Activated CD4-positive, alpha-beta T cell treated with anti-CD3 and anti-CD28 coated beads, Interleukin-2, amount 50 U/mL, for 24 hours (primary cell): Measurements from ENCODE around the gene RTKN.
"Not testable (repeated sequence)": the region's sequence is repeated elsewhere in the genome, so short reads cannot be mapped to it uniquely, and the experiment has no call there.

Source experiments
- DNase-seq, 2 donors: peaks; one replicate each; pipeline ENCODE4 v3.0.0-alpha.2; 2020; ENCODE audit warnings: low read depth in 1 of 2, low spot score in 1 of 2

The RTKN gene, protein sequence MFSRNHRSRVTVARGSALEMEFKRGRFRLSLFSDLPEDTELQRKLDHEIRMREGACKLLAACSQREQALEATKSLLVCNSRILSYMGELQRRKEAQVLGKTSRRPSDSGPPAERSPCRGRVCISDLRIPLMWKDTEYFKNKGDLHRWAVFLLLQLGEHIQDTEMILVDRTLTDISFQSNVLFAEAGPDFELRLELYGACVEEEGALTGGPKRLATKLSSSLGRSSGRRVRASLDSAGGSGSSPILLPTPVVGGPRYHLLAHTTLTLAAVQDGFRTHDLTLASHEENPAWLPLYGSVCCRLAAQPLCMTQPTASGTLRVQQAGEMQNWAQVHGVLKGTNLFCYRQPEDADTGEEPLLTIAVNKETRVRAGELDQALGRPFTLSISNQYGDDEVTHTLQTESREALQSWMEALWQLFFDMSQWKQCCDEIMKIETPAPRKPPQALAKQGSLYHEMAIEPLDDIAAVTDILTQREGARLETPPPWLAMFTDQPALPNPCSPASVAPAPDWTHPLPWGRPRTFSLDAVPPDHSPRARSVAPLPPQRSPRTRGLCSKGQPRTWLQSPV

DNA sequence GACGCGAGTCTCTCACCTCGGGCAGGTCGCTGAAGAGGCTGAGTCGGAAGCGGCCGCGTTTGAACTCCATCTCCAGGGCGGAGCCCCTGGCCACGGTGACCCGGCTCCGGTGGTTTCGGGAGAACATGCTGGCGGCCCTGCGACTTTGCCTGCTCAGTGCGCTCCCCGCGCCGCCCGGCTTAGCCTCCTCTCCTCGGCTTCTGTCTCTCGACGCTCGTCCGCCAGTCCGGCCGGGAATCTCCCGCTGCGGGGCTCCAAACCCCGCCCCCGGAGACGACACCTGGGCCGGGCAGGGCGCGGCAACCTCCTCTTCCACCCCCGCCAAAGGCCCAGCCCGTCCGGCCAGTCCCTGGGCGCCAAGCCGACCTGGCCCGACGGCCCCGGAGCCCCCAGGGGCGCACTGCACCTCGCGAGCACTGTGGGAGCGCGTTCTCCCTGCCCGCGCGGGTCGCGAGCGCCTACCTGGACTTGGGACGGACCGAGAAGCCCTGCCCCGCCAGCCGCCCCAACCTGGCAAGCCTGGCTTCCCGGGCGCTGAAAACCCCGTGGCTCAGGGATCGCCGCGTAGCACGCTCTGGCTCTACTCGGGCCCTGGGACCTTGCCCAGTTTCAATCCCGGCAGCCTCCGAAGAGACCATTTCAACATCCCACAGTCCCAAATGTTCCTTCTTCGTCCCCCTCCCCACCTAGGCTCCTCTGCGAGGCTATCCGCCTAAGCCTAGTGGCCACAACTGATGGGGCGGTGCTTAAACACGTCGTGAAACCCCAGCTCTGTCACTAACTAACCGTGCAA lies at the start of gene RTKN:
Gene RTKN, minus strand, starts transcription at position 248 of the 793 bp plus-strand sequence. Its CDS starts 121 bp downstream, at position 127.
- no peak for DNase-seq

DNA sequence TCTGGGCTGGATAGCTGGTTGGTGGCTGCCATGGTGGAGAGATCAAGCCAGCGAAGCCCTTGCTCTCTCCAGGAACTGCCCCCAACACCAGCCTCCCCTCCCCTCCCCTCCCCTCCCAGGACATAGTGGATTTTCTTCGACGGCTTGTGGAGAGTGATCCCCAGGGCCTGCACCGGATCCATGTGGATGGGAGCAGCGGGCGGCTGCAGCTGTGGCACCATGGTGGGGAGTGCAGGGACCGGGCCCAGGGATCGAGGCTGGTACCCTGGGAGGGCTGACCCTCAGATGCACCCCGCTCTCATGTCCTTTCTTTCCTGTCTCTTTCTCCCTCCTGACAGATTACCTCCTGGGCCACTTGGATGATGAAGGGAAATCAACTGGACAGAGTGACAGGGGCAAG lies 48.2 kb upstream of the RTKN start:
- DNase-seq = no peak

DNA sequence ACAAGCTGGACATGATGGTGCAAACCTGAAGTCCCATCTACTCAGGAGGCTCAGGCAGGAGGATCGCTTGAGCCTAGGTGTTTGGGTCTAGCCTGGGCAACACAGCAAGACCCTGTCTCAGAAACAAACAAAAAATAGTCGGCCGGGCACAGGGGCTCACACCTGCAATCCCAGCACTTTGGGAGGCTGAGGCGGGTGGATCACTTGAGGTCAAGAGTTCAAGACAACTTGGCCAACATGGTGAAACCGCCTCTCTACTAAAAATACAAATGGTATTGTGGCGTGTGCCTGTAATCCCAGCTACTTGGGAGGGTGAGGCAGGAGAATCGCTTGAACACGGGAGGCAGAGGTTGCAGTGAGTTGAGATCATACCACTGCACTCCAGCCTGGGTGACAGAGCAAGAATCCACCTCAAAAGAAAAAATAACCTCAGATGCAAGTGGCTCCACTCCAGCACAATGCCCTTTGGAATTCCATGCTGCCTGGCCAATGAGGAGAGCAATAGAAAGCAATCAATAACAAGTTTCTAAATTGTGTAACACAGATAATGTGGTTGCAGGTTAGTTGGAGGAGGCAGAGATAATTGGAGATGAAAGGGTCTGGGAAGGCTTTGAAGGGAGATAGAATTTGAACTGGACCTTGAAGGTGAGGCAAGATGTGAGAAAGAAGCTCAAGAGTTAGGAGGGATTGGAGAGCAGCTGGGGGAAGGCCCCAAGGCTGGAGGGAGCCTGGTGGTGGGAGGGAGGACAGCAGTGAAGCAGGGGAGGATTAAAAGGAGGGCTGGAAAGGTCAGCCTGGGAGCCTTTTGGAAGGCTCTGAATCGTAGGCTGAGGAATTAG lies 47.1 kb upstream of the RTKN start:
- DNase-seq = no peak

DNA sequence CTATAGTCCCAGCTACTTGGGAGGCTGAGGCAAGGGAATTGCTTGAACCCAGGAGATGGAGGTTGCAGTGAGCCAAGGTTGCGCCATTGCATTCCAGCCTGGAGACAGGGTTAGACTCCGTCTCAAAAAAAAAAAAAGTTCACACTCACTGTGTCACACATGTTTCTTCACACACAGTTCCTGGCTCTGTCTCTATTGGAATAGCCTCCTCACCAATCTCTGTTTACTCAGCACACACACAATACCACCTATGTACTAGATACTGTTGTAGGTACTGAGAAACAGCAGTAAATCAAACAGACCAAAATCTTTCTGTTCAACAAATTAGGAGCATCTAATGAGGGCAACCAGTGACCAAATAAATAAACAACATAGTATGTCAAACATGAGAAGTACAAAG lies 44.4 kb upstream of the RTKN start:
- DNase-seq = no peak

DNA sequence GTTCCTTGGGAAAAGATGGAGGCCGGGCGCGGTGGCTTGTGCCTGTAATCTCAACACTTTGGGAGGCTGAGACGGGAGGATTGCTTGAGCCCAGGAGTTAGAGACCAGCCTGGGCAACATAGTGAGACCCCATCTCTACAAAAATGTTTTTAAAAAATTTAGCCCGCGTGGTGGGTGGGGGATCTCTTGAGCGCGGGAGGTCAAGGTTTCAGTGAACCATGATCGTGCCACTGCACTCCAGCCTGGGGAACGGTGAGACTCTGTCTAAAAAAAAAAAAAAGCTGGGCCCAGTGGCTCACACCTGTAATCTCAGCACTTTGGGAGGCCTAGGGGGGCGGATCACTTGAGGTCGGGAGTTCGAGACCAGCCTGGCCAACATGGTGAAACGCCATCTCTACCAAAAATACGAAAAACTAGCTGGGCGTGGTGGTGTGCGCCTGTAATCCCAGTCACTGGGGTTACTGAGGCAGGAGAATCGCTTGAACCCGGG lies 42.0 kb upstream of the RTKN start:
- not testable (repeated sequence) for DNase-seq

DNA sequence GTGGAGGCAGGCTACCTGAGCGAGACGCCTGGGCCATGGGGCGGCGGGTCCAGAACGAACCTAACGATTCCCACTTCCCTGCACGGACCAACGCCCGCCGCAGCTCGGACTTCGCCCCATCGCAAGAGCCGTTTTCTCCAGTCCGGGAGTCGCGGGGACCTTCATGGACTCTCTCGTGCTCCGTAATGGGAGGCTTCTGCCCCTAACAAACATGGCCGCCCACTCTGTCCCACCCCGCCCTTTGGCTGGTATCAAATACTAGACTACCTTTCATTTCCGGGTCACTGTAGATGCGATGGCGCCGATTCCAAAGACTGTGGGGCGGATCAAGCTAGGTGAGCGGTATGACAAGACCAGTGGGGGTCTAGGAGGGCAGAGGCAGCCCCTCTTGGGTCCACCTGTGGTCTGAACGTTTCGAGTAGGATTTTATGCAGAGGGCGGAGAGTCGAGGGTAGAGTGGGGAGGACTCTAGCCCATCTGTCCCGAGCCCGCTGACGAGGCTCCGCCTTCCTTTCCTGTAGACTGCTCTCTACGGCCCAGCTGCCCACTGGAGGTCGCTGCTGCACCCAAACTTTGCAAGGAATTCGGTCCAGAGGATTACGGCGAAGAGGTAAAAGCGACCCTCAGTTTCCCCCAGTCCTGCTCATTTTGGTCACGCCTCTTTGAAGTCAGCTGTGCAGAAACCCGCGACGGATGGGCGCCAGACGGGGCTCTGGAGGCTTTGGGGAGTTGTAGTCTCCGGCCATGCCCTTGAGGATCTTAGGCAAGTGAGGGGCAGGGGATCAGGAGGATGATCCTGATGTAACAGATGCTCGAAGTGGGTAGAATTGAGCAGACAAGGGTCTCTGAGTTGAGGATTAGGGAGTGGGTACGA lies 41.3 kb upstream of the RTKN start, which contains the start of the genes CCDC142 and TTC31:
Gene CCDC142, minus strand, starts transcription at position 198 of the 874 bp plus-strand sequence. Its CDS starts 161 bp downstream, at position 37.
Gene TTC31, plus strand, starts transcription at position 281 of the 874 bp plus-strand sequence. Its CDS starts 15 bp downstream, at position 296.
- peak; percentile 81 to 94 for DNase-seq

DNA sequence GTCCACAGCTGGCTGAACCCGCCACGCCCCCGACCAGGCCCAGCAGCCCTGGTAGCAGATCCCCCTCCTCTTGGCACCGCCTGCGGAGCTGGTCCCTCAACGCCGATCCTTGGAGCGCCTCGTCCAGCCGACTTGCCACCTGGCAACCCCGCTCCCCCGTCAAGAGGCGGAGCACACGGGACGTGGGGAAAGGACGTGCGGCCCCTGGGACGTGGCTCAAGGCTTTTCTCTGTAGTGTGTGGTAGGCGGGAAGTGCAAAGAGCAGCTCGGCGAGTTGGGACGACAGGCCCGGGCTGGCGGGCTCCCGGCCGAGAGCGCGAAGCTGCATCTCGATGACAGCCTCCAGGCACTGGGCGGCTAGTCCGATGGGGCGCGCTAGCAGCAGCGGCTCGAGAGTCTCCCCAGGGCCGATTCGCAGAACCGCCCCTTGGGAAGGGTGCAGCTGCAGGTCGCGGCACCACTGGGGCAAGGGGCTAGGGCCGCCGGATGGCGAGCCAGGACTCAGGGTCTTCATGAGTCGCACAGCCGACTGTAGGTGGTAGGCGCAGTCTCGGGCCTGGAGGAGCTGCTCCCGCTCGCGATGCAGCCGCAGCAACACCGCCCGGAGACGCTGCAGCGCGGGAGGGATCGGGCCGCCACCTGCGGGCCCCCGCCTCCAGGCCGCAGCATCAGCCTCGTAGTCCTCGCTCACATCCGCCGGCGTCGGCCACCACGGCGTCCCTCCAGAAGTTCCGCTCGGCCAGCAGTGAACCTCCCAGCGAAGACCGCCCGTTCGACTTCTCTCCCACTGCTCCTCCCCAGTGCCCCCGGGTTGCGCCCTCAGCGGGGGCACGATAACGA lies 40.4 kb upstream of the RTKN start:
- no peak for DNase-seq

DNA sequence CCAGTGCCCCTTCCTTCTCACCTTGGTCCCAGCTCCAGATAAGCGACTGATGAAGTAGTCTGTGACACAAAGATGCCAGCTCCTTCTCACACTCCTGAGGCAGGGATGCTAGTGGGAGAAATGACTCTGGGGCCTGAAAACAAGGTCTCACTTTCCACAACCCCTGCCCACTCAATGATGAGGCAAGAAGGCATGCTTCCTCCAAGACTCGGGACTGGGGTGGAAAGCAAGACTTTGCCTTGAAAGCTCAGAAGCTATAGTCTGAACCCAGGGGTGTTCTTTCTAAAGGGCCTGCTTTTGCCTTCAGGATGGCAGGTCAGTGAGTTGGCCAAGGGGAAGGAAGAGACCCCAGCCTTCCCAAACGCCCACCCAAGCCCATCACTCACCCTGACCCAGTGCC lies 39.7 kb upstream of the RTKN start:
- DNase-seq = no peak

DNA sequence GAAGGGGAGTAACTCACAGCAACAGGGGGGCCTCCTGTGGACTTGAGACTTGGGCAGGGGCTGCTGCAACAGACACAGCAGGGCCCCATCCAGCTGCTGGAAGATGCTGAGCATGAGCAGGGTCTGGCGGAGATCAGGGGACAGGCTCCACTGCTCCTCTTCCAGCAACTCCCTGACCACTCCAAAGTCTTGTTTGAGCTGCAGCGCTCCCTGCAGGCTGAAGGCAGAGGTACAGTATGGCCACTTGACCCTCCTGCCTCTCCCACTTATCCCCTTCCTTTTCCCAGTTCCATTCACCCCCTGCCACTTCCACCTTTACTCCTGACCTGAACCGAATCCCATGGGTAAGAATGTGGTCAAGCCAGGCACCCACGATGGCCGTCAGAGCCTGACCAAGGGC lies 33.2 kb upstream of the RTKN start:
- DNase-seq = no peak

DNA sequence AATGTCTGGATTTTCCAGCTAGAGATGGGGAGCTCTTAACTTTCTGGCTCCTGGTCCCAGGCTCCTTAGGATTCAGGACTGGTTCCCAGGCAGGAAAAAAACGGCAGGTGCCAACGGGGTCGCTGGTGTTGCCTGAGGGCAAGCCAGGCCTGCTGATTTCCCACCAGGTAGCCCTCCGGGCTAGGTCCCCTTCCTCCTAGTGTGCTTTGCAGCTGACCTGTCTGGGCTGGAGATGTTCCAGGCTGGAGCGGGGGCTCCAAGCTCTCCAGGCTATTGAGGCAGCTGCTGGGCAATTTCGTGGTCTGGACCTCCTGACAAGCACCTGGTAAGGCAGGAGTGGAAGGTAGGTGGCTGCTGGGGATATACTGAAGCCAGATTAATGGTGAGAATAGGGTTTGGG lies 32.7 kb upstream of the RTKN start:
- no peak for DNase-seq

DNA sequence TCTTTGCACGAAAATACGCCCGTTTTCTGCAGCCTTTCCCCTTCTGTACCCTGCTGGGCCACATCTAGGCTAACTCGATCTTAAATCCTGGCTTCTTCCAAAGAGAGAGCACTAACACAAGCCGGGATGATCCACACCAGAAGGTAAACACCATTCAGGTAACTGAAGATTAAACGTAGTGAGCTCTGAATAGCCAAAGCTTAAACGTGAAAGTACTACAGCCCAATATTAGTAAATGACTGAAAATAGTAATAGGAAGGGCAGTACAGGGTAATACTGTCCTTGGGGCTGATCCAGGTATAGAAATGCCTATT lies 31.2 kb upstream of the RTKN start:
- no peak for DNase-seq

DNA sequence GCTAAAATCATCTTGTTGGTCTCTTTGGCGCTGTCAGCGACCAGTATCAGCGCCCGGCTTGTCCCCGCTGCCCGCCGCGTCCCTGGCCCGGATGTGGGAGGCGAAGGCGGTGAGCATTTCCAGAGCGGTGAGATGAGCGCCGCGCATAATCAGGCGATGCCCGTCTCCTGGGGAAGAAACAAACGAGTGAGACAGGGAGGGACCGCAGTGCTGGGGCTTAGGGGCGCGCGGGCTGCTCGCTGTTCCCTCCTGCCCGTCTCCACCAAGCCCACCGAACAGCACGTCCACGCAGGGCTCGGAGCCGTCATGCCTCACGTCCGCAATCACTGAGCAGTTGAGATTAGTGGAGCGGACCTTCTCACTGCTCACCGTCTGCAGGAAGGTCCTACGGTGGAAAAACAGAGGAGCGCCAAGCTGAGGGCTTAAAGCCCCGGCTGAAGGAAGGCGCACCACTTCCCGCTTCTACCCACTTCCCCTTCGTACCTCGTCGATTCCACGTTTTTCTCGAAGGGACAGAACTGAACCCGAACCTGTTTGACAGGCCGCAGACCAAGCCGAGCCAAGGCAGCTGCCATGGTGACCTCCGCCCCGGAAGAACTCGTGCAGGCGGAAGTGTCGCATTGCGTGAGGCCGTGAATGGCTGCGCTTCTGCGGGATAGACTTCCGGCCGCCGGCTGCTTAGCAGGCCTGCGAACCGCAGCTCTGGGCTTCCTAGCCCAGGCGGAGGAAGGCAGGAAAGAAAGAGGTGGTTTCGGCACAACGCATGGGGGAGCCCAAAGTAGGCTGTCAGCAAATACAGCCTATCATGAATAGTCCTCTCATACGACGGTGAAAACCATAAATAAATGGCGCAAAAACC lies 30.6 kb upstream of the RTKN start, which contains the start of gene MRPL53:
Gene MRPL53, minus strand, starts transcription at position 595 of the 859 bp plus-strand sequence. Its CDS starts 20 bp downstream, at position 575.
- DNase-seq = peak; percentile 94 to 96

DNA sequence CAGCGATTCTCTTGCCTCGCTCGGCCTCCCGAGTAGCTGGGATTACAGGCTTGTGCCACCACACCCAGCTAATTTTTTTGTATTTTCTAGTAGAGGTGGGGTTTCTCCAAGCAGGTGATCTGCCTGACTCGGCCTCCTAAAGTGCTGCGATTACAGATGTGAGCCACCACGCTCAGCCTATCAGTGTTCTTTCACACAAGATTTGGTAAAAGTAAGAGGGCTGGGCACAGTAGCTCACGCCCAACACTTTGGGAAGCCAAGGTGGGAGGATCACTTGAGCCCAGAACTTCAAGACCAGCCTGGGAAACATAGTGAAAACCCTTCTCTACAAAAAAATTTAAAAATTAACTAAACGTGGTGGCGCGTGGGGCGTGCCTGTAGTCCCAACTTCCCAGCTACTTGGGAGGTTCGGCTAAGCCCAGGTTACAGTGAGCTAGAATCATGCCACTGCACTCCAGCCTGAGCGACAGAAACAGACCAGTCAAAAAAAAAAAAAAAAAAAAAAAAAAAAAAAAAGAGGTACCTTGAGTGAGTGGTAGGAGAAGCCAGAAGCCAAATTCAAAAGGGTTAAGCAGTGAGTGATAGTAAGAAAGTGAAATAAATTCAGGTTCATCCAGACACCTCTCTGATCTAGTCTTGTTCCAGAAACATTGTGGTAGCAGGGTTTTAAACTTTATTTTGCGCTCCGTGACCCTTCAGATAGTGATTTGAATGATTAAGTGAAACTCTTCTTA lies 29.8 kb upstream of the RTKN start:
- no peak for DNase-seq

DNA sequence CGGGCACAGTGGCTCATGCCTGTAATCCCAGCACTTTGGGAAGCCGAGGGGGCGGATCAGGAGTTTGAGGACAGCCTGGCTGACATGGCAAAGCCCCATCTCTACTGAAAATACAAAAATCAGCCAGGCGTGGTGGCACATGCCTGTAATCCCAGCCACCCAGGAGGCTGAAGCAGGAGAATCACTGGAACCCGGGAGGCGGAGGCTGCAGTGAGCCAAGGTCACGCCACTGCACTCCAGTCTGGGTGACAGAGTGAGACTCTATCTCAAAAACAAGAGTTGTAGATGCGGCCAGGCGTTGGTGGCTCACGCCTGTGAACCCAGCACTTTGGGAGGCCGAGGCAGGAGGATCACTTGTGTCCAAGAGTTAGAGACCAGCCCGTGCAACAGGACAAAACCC lies 29.0 kb upstream of the RTKN start:
- not testable (repeated sequence) for DNase-seq

DNA sequence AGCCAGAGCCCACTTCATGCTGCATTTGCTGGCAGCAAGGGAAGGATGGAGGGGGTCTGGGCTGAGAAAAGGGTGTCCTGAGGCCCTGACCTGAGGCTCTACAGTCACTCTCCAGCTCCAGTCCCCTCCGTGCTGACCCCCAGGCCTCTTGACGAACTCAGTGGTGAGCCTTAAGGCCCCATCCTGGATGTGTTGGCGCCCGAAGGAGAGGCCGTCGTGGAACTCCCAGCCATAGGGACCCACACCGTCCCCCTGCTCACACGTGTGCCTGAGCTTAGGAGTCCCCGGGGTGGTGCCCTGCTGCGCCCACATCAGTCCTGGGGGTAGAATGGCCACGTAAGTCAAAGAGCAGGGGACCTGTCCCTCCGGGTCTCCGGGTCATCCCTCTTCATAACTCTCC lies 22.7 kb upstream of the RTKN start:
- no peak for DNase-seq

DNA sequence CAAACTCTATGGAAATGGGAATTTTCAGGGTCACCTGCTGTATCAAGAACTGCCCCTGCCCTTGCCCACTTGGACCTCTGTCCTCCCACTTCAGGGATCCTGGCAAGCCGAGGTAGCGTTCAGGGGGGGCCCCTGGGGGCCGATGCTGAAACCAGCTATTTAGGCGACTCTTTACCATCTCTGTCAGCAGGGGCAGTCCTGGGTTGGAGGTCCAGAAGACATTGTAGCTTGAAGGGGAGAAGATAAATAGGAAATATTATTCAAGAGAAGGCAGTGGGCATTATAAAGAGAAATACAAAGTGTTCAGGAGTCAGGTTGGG lies 21.0 kb upstream of the RTKN start:
- DNase-seq = no peak

DNA sequence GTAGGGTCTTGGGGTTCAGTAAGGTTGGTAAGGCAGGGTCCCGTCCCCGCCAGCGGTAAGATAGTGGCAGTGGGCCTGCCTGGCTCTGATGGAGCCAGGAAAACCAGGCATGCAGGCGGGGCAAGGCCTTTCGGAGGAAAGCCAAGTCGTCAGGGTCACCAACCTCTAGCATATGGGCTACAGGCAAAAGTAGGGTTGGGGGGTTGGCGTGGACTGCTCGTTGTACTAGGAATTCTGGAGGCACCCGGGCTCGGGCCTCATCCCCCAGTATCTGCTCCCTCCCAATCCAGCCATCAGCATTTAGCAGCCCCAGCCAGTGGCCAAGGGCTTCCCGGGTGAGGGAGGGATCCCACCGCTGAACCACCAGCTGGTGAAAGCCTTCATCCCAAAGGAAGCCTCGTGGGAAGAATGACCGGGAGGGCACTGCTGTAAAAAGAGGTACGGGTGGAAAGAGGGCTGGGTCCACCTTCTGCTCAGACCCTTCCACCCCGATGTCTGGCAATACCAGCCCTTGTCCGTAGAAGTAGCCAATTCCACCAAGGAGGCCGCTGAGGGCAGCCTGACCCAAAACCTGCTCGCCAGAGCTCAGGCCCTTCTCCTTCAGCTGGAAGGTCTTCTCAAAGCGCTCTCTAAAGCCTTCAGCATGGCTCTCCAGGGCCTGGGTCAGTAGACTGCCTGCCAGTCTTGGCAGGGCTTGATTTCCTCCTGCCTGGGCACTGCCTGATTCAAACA lies 20.5 kb upstream of the RTKN start:
- no peak for DNase-seq
